CD4-positive, alpha-beta T cell treated with Interleukin-4 for 4 hours (primary cell): ENCODE results near the gene KRT36.

ENCODE experiments used
- DNase-seq: peaks from one replicate; pipeline ENCODE4 v3.0.0-alpha.2; 2020

KRT36 gene

DNA sequence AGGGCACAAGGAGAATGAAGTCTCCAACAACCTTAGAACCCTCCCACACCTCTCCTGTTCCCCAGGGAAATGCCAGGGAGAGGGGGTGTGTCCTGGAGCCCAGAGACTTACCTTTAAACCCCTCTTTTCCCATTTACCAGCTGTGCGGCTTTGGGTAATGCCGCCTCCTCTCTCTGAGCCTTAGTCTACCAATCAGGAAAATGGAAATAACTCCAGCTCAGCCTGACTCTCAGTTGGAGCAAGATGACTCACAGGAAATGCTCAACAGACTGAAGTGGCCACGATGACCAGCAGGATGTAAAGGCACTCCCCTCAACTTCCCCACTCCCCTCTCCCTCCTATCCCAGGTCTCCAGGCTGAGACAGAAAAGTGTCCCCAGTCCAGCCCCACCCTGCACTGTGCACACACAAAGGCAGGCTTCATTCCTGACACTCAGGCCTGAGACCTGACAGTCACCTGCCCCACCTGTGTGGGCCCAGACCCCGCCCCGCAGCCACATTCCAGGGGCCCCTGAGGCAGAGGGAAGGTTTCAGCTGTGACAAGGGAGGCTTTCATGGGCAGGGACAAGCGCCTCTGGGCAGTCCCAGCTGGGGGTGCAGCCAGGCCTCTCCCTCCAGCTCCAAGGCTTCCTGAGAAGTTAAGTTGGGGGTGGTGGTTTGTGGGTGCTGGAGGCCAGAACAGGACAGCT is 32.0 kb upstream of the KRT36 start:
- no peak for DNase-seq

DNA sequence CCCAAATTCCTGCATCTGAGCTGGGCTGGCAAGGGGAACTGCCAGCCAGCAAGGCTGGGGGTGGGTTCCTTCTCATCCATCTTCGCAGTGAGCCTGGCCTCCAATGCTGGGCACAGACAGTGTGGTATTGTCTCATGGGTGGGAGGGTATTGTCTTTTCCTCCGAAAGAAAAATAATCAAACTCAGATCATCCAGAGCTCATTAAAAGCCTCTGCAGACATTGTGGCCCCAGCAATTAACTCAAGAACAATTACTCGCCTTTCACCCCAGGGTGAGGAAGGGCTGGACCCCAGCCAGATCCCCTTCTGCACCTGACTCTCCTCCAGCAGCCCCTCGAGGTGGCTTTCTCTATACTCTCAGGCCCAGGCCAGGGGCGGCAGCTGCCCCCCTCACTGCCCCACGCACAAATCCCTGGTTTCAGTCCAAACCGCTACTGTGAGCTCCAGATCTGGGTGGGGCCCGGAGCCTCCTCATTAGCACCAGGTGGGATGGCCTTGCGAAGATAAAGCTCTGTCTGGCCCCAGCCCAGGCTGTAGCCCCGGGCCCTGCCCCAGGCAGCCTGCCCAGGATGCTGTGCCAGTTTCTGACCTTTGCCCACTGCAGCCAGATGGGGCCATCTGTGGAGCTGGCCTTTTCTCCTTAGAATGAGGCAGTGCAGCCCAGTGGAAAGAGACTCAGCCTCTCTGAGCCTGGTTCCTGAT is 31.3 kb upstream of the KRT36 start:
- DNase-seq: no peak

DNA sequence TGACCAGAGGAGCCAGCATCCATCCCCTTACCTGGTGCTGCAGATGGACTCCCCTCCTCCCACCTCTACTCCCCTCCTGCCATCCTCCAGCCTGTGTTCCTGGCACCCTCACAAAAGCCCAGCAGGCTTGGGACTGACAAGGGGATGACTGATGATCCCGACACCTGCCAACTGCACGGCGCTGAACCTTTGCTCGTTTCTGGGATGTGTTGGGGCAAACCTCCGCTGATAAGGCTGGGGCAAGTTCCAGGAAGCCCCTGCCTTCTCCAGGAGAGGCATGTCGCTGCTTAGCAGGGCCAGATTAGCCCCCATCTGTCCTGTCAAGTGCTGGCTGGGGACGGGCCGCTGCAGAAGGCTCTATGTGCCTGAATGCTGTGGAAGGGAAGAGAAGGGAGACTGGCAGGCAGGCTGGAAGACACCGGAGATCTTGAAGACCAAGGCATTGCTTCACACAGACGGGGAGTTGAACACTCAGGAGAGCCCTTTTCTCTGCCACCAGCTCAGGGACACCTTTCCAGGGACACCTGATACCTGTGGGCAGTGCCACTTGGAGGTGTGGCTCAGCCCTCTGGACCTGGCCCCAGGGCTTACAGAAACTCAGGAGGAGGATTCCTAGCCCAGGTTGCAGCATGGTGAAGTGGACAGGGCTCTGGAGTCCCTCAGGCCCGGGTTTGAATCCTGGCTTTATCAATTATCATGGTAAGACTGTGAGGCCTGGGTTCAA is 30.0 kb upstream of the KRT36 start:
- no peak for DNase-seq

DNA sequence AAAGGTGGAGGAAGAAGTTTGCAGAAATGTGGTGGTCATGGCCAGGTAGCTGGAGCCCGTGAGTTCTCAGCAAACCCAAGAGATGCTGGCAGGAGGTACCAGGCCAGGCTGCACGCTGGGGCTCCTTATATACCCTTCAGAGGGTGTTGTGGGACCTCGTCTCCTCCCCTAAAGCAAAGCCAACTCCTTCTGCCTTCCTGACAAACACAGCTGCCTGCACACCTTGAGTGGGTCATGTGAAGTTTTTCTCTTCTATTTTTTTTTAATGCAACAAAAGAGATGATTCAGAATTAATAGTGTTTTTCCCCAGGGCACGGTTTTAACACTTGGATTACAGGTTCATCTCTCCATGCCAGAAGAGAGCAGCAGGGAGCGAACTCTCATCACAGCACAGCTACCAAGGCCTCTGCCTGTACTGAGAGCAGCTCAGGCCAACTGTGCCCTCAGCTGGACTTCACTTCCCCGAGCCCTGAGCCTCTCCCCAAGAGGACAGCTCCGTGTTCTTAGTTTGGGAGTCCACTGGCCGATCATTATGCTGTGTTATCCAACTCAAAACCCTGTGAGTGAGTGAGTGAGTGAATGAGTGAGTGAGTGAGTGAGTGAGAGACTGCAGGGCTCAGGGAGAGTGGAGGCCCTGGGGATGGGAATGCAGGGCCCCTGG is 29.2 kb upstream of the KRT36 start, which contains the start of gene KRT15:
Gene KRT15, minus strand, starts transcription at position 102 of the 661 bp plus-strand sequence. Its CDS starts 63 bp downstream, at position 39.
- DNase-seq: no peak

DNA sequence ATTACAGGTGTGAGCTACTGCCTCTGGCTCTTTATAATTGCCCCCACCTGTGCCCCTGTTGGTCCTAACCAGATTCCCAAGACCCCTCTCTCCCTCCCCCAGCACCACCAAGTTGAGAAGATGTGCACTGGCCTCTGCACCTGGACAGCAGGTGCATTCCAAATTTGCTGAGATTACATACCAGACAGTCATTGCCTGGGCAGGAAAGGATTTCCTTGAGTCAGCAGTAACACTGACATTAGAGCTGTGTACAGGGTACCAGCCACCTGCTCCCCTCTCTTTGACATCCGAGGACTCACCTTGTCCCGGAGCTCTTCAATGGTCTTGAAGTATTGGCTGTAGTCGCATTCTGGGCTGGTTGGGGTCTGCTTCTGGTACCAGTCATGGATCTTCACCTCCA is 28.3 kb upstream of the KRT36 start:
- no peak for DNase-seq

DNA sequence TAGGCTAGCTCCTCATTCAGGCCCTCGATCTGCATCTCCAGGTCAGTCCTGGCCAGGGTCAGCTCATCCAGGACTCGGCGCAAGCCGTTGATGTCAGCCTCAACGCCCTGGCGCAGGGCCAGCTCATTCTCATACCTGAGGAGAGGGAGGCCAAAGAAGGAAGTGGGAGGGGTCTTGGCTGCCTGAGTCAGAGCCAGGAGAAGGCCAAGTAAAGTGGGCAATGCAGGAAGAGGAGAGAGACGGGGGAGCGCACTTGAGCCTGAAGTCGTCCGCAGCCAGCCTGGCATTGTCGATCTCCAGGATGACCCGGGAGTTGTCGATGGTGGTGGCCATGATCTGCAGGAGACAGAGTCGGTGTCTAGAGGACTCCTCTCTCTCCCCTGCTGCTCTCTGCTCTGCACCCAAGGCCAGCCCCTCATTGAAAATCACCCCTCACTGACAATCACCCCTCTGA is 27.1 kb upstream of the KRT36 start:
- no peak for DNase-seq

DNA sequence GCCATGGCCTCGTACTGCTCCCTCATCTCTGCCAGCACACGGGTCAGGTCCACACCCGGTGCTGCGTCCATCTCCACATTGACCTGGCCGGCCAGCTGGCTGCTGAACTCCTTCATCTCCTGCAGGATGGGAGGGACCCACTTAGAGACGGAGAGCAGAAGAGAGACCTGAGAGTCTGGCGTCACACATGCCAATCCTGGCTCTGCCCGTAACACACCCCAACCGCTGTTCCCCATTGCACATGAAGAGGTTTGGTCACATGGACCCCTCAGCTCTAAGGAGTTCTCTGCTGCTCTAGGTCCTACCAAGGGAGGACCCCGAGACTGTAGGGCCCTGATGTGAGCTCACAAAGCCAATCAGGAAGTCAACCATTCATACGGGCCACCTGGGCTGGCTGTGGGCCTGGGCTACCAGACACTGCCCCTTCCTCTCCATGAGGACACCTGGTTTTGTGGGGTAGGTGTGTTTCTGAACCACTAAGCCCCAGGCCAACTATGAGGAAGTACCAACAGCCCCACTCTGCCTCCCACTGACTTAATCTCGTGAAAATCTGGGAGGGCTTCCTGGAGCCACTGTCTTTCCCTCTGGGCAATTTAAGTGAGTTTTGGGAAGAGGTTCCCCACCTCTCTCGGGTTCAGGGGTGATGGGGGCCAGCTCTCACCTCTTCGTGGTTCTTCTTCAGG is 26.6 kb upstream of the KRT36 start:
- no peak for DNase-seq

DNA sequence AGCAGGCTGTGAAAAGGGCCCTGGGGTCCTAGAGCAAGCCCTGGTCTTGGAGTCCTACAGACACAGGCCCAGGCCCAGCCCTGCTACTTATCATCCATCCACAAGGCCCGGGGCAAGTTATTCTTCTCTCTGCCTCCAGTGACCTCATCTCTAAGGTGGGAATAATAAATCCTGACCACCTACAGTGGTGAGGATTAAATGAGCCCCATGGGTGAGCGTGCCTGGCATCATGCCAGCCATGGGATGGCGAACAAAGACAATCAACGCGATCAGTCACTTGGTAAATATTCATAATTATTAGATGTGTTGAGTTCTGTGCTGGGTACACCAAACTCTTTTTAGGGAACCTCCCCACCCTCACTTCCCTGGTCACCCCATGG is 23.4 kb upstream of the KRT36 start:
- no peak for DNase-seq

DNA sequence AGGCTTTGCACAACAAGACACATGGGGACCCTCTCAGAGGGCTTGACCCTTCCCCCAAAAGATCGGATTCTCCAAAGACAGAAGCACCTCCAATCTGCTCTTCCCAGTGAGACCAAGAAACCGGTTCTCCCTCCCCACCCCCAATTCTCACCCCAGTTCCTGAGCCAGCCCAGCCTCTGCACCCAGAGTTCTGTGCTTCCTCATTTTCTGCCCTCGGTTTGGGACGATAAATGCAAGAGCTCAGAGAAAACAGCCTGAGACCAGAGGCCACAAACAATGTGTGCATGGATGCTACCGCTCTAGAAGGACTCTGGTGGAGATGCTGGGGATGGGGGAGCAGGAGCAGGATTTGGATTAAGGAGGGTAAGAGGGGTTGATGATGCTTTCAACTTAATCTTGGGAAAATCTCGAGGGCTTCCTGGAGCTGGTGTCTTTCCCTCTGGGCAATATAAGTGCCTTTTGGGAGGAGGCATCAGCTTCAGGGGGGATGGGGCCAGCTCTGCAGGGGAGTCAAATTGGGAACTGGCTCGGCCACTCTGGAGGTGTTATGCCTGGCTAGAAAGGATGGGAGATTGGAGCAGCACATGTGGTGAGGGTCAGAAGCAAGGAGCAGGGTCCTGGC is 22.9 kb upstream of the KRT36 start:
- no peak for DNase-seq

DNA sequence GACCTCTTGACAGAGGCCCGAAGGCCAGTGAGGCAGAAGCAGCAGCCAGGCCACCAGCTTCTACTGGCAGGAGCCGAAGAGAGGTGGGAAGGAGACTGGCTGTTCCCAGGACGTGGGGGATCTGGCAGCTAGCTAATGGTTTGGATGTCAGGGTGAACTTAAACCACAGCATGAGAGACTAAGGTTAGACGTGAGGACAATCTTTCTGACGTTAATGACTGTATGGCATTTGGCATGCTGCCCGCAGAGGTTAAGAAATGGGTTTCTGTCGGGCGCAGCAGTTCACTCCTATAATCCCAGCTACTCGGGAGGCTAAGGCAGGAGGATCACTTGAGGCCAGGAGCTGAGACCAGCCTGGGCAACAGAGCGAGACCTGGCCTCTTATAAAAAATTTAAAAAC is 22.0 kb upstream of the KRT36 start:
- DNase-seq: no peak

DNA sequence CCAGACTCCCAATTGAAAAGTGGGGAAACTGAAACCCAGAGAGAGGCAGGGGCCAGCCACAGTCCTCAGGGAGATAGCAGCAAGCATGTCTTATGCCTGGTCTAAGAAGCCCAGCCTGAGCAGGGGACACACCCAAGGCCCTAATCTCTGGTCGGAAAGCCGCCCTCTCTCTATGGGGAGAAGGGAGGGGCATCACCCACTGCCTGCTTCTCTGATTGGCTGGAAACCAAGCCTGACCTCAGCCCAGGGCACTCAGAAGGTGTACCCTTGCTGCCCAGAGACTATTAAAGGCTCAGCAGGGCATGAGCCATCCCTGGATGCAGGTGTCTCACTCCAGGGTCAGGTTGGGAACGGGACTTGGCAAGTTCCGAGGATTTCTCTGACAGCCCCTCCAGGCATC is 21.4 kb upstream of the KRT36 start:
- DNase-seq: no peak

DNA sequence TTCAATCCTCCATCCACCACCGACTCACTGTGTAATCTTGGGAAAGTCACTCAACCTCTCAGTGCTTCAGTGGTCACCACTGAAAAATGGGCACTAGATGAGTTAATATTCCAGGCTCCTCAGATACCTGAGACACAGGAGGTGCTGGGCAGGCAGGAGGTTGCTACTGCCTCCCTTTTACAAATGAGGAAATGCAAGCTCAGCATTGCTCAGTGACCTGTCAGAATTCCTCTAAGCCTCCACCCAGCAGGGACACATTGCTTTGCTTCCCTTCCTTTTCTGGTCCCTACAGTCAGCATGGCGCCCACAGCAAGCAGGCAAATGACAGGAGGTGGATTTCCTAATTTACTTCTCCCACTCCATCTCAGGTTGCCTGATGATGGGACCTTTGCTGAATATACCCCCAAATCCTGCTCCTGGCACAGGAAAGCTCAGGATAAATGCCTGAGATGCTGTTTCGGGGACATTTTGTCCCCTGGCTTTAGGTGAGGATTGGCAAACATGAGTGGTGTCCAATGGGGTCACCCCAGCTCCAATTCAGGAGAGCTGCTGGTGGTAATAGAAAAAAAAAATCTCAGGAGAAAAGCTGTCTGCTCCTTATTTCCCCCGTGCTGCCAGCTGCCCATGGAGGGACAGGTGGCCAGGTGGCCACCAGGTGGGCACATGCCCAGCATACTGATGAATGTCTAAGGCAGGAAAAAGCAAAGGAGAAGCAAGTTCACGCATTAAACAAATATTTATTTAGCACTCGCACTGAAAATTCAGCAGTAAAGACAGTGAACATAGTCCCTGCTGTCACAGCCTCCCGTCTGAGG is 20.7 kb upstream of the KRT36 start:
- DNase-seq: no peak

DNA sequence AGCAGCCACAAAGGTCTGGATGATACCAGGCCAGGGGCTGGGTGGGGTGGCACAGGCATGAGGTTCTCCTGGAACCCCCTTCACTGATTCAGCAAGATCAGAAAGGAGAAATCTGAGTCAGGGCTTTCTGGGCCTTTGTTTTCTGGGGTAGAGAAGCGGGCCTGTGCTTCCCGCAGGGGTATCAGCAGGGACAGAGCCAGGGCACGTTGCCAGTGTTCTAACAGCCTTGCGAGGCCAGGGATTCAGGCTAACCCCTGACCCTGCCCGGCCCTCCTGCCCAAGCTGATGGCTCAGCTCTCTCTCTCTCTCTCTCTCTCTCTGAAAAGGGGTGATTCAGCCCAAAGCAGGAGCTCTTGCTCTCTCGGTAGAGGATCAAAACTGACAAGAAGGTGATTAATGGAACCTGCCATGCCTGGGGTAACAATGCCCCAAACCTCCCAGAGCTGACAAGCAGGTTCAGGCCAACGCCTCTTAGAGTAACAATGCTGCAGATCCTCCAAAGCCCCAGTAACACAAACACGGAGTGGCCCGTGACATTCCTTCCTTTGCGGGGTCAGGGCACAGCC is 17.7 kb upstream of the KRT36 start:
- DNase-seq: no peak

DNA sequence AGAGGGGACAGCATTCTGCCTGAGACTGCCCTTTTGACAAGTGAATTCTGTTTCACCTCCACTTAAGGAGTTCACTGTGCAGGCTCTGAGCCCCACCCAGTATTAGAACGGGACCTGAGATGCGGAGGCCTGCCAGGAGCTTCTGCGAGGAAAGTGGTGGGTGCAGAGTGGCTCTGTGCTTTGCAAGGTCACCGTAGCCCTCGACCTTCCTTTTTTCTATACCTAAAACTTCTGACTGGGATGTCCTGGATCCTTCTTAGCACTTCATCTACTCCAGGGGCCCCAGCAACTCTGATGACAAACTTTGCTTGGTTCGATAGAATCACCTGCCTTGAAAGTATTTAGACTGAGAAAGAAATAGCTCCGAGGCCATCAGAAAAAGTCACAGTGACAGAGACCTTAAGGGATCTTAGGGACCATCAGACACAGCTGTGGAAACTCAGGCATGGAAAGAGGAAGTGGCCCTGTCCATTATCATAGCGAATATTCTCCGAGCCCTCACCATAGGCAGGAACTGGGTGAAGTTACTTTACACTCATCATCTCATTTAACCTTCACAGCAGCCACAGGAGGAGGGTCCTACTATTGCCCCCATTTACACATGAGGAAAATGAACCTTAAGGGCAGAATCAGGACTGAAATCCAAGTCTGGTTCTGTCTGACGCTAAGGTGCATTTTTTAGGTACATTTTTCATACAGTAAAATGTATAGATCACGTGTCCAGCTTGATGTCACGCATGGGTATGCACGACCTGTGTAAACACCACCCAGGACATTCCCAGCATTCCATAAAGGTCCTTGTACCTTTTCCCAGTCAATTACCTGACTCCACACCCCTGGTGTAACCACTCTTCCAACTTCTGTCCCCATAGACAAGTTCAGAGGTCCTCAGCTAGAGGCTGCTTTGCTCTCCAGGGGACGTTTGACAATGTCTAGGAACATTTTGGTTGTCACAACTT is 16.4 kb upstream of the KRT36 start:
- no peak for DNase-seq

DNA sequence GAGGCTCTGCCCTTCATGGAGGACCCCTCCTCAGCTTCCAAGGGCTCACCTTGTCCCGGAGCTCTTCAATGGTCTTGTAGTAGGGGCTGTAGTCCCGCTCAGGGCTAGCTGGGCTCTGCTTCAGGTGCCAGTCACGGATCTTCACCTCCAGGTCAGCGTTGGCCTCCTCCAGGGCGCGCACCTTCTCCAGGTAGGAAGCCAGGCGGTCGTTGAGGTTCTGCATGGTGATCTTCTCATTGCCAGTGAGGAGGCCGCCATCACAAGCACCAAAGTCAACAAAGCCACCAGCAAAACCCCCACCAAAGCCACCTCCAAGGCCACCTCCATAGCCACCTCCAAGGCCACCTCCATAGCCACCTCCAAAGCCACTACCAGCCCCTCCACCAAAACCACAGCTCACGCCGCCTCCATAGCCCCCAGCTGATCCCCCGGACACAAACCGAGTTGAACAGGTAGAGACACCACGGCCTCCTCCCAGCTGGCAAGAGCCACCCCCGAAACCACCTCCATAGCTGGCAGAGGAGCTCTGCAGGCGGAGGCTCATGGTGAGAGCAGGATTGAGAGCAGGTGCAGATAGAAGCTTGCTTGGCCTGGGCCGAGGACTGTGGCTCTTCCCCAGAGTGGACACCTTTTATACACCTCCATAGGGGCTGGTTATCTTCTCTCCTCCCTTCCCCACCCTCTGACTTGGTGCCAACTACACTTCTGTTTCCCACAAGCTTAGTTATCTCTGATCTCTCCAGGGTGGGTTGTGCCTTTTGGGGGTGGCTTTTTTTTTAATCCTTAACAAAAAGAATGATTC is 15.5 kb upstream of the KRT36 start, which contains the start of gene KRT13:
Gene KRT13, minus strand, starts transcription at position 606 of the 802 bp plus-strand sequence. Its CDS starts 62 bp downstream, at position 544.
- DNase-seq: no peak

DNA sequence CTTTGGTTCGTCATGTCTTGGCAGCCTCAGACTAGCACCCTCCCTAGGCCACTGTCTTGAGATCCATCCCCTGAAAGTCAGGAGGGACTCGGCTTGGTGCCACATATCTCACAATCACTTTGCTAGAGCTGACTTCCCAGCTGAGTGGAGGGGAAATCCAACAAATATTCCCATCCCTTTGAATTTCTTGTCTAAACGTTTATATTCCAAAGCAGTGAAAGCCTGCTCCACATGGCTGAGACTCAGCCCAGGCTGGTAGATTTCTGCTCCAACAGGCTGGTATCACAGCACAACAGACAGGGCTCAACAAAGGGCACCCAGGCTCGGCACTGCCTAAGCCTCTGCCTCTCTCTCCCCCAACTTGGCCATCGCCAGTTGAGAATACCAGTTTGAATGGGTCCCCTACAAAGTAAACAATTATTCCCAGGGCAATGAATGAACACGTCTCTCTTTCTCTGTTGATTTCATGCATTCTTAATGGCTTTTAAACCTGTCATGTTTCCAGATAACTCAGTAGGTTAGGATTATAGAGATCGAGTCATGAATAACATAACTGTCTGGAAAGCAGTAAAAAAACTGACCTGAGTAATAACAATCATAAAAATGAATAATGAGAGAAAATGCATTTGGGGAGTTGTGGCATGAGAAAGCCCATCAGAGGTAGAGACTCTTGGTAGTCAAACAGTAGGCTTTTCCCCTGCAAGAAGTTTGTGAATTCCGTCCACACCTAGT is 14.7 kb upstream of the KRT36 start:
- no peak for DNase-seq

DNA sequence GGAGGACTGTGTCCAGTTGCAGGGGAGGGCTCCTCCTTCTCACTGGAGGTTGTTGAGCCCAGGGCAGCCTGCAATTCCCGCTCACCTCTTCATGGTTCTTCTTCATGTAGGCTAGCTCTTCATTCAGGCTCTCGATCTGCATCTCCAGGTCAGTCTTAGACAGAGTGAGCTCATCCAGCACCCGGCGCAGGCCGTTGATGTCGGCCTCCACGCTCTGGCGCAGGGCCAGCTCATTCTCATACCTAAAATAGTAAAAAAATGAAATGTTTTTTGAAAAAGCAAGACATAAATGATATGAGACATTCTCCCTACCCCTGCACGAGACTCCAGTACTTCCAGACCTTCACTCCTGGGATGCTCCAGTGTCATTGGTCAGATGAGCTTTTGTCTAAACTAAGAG is 13.5 kb upstream of the KRT36 start:
- no peak for DNase-seq
